Stomach (tissue), 4 donors: ENCODE data around the gene C7orf33.

Source experiments
- CTCF ChIP-seq, 7 experiments: fragments of 450-650 bp in 4 of 7; fragments of 200-600 bp in 3 of 7; sonication (generic) in 3 of 7; IDR thresholded peaks; one replicate each; pipeline ENCODE4 v1.5.1; 2016 to 2019; ENCODE audit warnings: antibody characterized with exemption in 7 of 7, control low read depth in 2 of 7, mild to moderate bottlenecking in 1 of 7
- EP300 ChIP-seq: sonication (generic); formaldehyde crosslinking; IDR thresholded peaks from one replicate; pipeline ENCODE4 v1.6.1; 2017; ENCODE audit warnings: antibody characterized with exemption
- POLR2A ChIP-seq, 4 donors: fragments of 450-650 bp; IDR thresholded peaks; one replicate each; pipeline ENCODE4 v1.6.1; 2016; ENCODE audit warnings: antibody characterized with exemption in 4 of 4, control low read depth in 2 of 4, mild to moderate bottlenecking in 1 of 4, moderate library complexity in 1 of 4
- POLR2AphosphoS5 ChIP-seq, 3 donors: sonication (generic); formaldehyde crosslinking; IDR thresholded peaks; one replicate each; pipeline ENCODE4 v1.6.1; 2016; ENCODE audit warnings: antibody characterized with exemption in 3 of 3

GRCh38 chr7:148598351-148598750 is 7.8 kb downstream of the C7orf33 start:
- TF ChIP-seq POLR2A (IDR thresholded peaks at IDR 0.05), result no peak
- no peak for TF ChIP-seq CTCF (IDR thresholded peaks at IDR 0.05)
- no peak for TF ChIP-seq EP300
- TF ChIP-seq POLR2AphosphoS5 (IDR thresholded peaks at IDR 0.05), result no peak
